PFSK-1 (cell line): ENCODE data around the gene CGN. TPM values are rescaled to one million over a fixed set of nuclear protein-coding genes. Genes with fewer than 3 reads are reported as not detected.

Experiments
- FOXP2 ChIP-seq: optimal IDR thresholded peaks from 2 replicates; pipeline ENCODE3; 2011; ENCODE audit warnings: borderline replicate concordance, control low read depth, inconsistent platforms; ENCODE audit not compliant: insufficient read depth; ENCODE audit errors: extremely low read length, extremely low read depth
- POLR2AphosphoS5 ChIP-seq: IDR thresholded peaks from 2 replicates; pipeline ENCODE4 v1.6.1; 2012; ENCODE audit warnings: low read depth, mild to moderate bottlenecking, control low read depth, low read length, moderate library complexity
- REST ChIP-seq, 2 experiments: IDR thresholded peaks; 2 replicates each; pipeline versions ENCODE4 v1.6.1 to v1.8.0; 2011 to 2012; ENCODE audit warnings: low read depth in 2 of 2, low read length in 2 of 2, control low read depth in 1 of 2, inconsistent platforms in 1 of 2, mild to moderate bottlenecking in 1 of 2, moderate library complexity in 1 of 2; ENCODE audit not compliant: insufficient read depth in 1 of 2
- SIN3A ChIP-seq: IDR thresholded peaks from 2 replicates; pipeline ENCODE4 v1.6.1; 2012; ENCODE audit warnings: mild to moderate bottlenecking, low read length, moderate library complexity, borderline replicate concordance; ENCODE audit not compliant: insufficient read depth
- TAF1 ChIP-seq: IDR thresholded peaks from 2 replicates; pipeline ENCODE4 v1.6.1; 2012; ENCODE audit warnings: low read length, control low read depth, borderline replicate concordance; ENCODE audit not compliant: insufficient read depth
- polyA plus RNA-seq: library from polyadenylated mRNA; unstranded; fragments of >200 nt; gene quantifications from one replicate; pipeline ENCODE4 v1.2.1, GENCODE V29; 2012; ENCODE audit warnings: low read depth, missing spikeins; ENCODE audit not compliant: insufficient read length

Gene CGN
- polyA plus RNA-seq, result 7.4 TPM

- TF ChIP-seq POLR2AphosphoS5, result no peak
- TF ChIP-seq FOXP2, result peak; percentile 77
These were observed at the start of gene CGN for GRCh38 chr1:151510957-151511635. Gene CGN (plus strand): TSS chr1:151511387. CDS start chr1:151518520, 7,133 bp downstream.

GRCh38 chr1:151461694-151462093, 49.5 kb upstream of the CGN start:
- TF ChIP-seq REST (IDR thresholded peaks at IDR 0.05; ENCODE audit: insufficient read depth in 1 of 2, low read depth in 2 of 2, low read length in 2 of 2), result no peak
- TF ChIP-seq FOXP2, result no peak
- no peak for TF ChIP-seq POLR2AphosphoS5
- TF ChIP-seq SIN3A, result no peak
- TF ChIP-seq TAF1, result no peak

DNA sequence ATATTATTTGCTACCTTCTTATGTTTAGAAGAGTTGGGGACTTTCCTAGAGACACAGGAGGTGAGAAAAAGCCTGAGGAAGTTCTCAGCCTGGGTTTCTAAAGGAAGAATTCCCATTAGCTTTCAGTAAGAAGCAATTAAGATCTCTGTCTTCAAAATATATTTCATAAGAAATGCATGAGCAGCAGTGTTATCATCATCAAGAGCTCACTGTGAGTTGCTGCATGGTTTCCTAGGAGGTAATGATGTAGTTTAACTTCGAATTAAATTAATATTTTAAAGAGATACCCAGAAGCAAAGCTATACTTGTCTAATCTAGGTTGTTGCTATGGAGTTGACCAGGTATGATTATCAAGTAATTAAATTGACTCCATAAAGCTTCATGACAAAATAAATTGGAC, 46.2 kb upstream of the CGN start:
- TF ChIP-seq SIN3A (no peak), POLR2AphosphoS5 (no peak), FOXP2 (no peak), TAF1 (no peak), REST (IDR thresholded peaks at IDR 0.05; ENCODE audit: insufficient read depth in 1 of 2, low read depth in 2 of 2, low read length in 2 of 2) (no peak)

DNA sequence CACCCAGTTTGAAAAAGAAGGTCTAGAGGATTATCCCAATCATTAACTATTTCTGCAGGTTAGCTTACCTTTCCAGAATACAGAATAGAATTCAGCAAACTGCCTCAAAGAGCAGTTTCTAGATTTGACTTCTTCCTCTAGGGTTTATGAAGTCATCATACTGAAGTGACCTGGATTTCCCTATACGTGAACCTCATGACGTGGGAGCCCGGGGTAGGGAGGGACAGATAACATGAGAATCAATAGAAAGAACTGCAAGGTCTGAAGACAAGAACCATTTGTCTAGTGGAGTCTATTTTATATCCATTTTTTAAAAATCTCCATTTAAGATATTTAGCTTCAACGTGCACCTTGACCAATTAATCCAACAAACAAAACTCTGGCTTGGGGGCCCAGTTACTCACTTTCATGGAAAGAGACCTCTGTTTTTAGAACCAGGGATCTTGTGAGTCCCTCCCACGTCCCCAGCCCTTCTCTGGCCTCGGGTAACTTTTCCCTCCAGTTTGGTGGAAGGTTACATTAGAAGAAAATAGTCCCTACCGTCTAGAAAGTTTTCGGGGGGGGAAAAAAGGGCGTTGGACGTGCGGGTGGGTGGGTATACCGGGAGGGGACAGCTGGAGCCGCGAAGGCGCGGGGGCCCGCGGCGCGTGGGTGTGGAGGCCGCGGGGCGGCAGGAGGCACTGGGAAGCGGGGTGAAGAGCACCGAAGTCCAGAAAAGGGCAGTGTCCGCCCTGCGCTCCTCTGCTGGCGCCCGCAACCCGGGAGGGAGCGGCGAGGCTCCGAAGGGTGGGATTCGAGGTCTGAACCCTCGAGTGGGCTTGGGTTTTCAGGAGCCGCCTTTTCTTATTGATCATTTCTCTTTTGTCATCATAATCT, 38.1 kb upstream of the CGN start:
- TF ChIP-seq REST (IDR thresholded peaks at IDR 0.05; ENCODE audit: insufficient read depth in 1 of 2, low read depth in 2 of 2, low read length in 2 of 2) (no peak), FOXP2 (no peak), POLR2AphosphoS5 (no peak), TAF1 (no peak), SIN3A (no peak)

DNA sequence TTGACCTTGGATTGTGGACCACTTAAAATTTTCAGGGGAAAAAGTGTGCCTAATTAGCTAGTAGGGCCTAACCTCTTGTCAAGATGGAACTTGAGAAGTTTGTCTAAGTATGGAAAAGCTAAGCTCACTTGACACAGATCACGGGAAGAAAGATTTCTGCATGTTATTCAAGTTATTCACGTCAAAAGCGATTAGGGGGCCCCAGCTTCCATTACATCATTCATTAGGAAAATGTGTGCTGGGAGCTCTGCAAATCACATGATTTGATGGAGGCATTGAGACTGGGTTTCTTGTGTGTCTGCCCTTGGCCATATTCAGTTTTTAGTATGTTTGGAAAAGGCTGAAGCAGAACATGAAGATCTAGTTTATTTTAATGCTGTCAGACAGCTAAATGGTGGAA, 36.4 kb upstream of the CGN start:
- no peak for TF ChIP-seq REST (IDR thresholded peaks at IDR 0.05; ENCODE audit: insufficient read depth in 1 of 2, low read depth in 2 of 2, low read length in 2 of 2)
- no peak for TF ChIP-seq TAF1
- no peak for TF ChIP-seq FOXP2
- no peak for TF ChIP-seq POLR2AphosphoS5
- TF ChIP-seq SIN3A, result no peak
